ENCODE results near the gene PLEKHM1. TPM values are rescaled to one million over a fixed set of nuclear protein-coding genes. Genes with fewer than 3 reads are reported as not detected.

Gene PLEKHM1
- total and polyA plus RNA-seq, 2 donors (not counting 3 experiments of a cell fraction or from before 2014, with no cell fraction given) = 29.7 to 52.0 TPM

DNA sequence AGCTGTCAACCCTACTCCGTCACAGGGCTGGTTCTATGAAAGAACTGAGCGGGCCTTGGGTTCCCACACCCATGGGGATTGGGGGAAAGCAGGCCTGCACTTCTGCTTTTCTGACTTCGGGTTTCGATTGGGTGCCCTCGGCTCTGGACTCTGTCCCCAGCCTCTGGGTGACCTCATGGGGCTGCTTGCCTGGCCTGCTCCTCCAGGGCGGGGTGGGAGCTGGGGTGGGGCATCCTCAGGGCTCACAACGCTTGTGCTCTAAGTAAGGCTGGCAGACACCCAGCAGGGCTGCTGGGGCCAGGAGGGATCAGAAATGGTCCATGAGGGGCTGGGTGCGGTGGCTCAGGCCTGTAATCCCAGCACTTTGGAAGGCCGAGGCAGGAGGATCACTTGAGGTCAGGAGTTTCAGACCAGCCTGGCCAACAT is 77.0 kb downstream of the PLEKHM1 start:
- CTCF ChIA-PET = interaction anchor here (2.6 kb wide), 1 partner anchor 11 kb away, joined by 11 read pairs; no protein-coding TSS in a partner anchor
- dilution Hi-C loops (cut with MboI; ENCODE audit: extremely low pct_ligation_motif_present, low sequenced_read_pairs) = no loop called here

More for the DNA sequence above, 77.0 kb downstream of the PLEKHM1 start:
- Histone ChIP-seq H2AFZ (ENCODE audit: low read depth, low read length) (no peak overlapping the region), H3K27ac (ENCODE audit: insufficient read depth, low read depth, low read length) (no peak overlapping the region), H3K9ac (replicated peaks; ENCODE audit: extremely low read depth, insufficient read depth, low read length) (no peak overlapping the region), H3K79me2 (ENCODE audit: control insufficient read depth, insufficient read depth, low read length) (no peaks in the 10 kb centered on the region), H3K36me3 (ENCODE audit: control insufficient read depth in 2 of 2, extremely low read depth in 1 of 2, insufficient read depth in 2 of 2, low read length in 2 of 2) (no peaks in the 10 kb centered on the region), H3K9me1 (replicated peaks; ENCODE audit: control insufficient read depth, extremely low read depth, insufficient read depth, low read length) (no peaks in the 10 kb centered on the region), H3K9me3 (replicated peaks; ENCODE audit: control insufficient read depth, insufficient read depth, low read length) (no peaks in the 10 kb centered on the region), H3K4me2 (ENCODE audit: insufficient read depth, low read length) (no peak overlapping the region), H3K4me1 (ENCODE audit: control insufficient read depth, extremely low read depth, insufficient read depth, low read length) (peaks cover 12% of the 10 kb centered on the region), H4K20me1 (replicated peaks; ENCODE audit: control insufficient read depth, extremely low read depth, insufficient read depth, low read length) (no peaks in the 10 kb centered on the region), H3K4me3 (replicated peaks in 1 of 3; ENCODE audit: insufficient read depth in 1 of 3, low read depth in 1 of 3, low read length in 3 of 3) (no peak overlapping the region), H3K27me3 (ENCODE audit: control insufficient read depth in 2 of 2, insufficient read depth in 2 of 2, low read length in 2 of 2) (no peaks in the 10 kb centered on the region)
- POLR2A ChIA-PET = no interaction called here
- intact Hi-C loops (cut with micrococcal nuclease) = no loop called here
- FAIRE-seq = no peak
- no TSS peak for BruUV-seq (replicated peaks)
- no peak for DNase-seq (ENCODE audit: low read depth, low spot score)
- TF ChIP-seq EZH2 (IDR thresholded peaks at IDR 0.05; ENCODE audit: borderline replicate concordance, low read depth, low read length, severe bottlenecking) = no peak
- no peak for TF ChIP-seq JUN (IDR thresholded peaks at IDR 0.05; ENCODE audit: borderline replicate concordance, insufficient read depth, insufficient read length, low read depth)
- no peak for TF ChIP-seq FOS (IDR thresholded peaks at IDR 0.05; ENCODE audit: borderline replicate concordance, insufficient read depth, low read length)
- TF ChIP-seq MYC (IDR thresholded peaks at IDR 0.05; ENCODE audit: low read depth, low read length) = no peak
- TF ChIP-seq GATA2 (IDR thresholded peaks at IDR 0.05; ENCODE audit: insufficient read depth, insufficient read length, low read depth, low read length) = no peak
- no peak for TF ChIP-seq POLR2AphosphoS5 (IDR thresholded peaks at IDR 0.05; ENCODE audit: insufficient read depth, low read depth, low read length)
- no peak for TF ChIP-seq POLR2A (IDR thresholded peaks at IDR 0.05; ENCODE audit: low read depth, low read length)
- TF ChIP-seq MAX (IDR thresholded peaks at IDR 0.05; ENCODE audit: insufficient read depth, insufficient read length) = no peak
- TF ChIP-seq, protein P1, sequence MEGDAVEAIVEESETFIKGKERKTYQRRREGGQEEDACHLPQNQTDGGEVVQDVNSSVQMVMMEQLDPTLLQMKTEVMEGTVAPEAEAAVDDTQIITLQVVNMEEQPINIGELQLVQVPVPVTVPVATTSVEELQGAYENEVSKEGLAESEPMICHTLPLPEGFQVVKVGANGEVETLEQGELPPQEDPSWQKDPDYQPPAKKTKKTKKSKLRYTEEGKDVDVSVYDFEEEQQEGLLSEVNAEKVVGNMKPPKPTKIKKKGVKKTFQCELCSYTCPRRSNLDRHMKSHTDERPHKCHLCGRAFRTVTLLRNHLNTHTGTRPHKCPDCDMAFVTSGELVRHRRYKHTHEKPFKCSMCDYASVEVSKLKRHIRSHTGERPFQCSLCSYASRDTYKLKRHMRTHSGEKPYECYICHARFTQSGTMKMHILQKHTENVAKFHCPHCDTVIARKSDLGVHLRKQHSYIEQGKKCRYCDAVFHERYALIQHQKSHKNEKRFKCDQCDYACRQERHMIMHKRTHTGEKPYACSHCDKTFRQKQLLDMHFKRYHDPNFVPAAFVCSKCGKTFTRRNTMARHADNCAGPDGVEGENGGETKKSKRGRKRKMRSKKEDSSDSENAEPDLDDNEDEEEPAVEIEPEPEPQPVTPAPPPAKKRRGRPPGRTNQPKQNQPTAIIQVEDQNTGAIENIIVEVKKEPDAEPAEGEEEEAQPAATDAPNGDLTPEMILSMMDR (IDR thresholded peaks at IDR 0.05; ENCODE audit: extremely low read depth in 1 of 2, insufficient read depth in 1 of 2, low read depth in 1 of 2, low read length in 2 of 2) = no peak

Data from endothelial cell of umbilical vein (primary cell).